Measurements from ENCODE around the gene WARS2.

DNA sequence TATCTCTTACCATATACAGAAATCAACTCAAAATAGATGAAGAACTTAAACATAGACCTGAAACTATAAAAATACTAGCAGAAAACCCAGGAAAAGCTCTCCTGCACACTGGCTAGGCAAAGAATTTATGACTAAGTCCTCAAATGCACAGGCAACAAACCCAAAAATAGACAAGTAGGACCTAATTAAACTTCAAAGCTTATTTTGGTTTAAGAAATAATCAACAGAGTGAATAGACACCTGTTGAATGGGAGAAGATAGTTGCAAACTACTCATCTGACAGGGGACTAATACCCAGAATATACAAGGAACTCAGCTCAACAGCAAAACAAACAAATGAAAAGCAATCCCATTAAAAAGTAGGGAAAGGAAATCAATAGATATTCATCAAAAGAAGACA lies 40.7 kb downstream of the WARS2 start:
- TF ChIP-seq ESRRA (IDR thresholded peaks at IDR 0.05; ENCODE audit: borderline replicate concordance, low read length) (no peak), RFX5 (IDR thresholded peaks at IDR 0.05) (no peak), POLR2A (IDR thresholded peaks at IDR 0.05; ENCODE audit: low read length) (no peak), TP53 (CRISPR knock-in tag; IDR thresholded peaks at IDR 0.05) (no peak), SMC3 (IDR thresholded peaks at IDR 0.05) (no peak)
- TF ChIP-seq, protein P1, sequence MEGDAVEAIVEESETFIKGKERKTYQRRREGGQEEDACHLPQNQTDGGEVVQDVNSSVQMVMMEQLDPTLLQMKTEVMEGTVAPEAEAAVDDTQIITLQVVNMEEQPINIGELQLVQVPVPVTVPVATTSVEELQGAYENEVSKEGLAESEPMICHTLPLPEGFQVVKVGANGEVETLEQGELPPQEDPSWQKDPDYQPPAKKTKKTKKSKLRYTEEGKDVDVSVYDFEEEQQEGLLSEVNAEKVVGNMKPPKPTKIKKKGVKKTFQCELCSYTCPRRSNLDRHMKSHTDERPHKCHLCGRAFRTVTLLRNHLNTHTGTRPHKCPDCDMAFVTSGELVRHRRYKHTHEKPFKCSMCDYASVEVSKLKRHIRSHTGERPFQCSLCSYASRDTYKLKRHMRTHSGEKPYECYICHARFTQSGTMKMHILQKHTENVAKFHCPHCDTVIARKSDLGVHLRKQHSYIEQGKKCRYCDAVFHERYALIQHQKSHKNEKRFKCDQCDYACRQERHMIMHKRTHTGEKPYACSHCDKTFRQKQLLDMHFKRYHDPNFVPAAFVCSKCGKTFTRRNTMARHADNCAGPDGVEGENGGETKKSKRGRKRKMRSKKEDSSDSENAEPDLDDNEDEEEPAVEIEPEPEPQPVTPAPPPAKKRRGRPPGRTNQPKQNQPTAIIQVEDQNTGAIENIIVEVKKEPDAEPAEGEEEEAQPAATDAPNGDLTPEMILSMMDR (IDR thresholded peaks at IDR 0.05), result no peak
